HG03439 (cell line): ENCODE measurements around the gene UBTD1.
"Not testable (repeated sequence)": the region's sequence is repeated elsewhere in the genome, so short reads cannot be mapped to it uniquely, and the experiment has no call there.

Experiments used
- ATAC-seq: cut with Tn5 transposase; IDR thresholded peaks from one replicate; pipeline ENCODE4 v1.9.1; 2021; ENCODE audit warnings: mild to moderate bottlenecking, moderate library complexity; ENCODE audit not compliant: unreplicated experiment

UBTD1 gene

GRCh38 chr10:97534746-97535367 is 36.1 kb downstream of the UBTD1 start:
- ATAC-seq, result no peak

DNA sequence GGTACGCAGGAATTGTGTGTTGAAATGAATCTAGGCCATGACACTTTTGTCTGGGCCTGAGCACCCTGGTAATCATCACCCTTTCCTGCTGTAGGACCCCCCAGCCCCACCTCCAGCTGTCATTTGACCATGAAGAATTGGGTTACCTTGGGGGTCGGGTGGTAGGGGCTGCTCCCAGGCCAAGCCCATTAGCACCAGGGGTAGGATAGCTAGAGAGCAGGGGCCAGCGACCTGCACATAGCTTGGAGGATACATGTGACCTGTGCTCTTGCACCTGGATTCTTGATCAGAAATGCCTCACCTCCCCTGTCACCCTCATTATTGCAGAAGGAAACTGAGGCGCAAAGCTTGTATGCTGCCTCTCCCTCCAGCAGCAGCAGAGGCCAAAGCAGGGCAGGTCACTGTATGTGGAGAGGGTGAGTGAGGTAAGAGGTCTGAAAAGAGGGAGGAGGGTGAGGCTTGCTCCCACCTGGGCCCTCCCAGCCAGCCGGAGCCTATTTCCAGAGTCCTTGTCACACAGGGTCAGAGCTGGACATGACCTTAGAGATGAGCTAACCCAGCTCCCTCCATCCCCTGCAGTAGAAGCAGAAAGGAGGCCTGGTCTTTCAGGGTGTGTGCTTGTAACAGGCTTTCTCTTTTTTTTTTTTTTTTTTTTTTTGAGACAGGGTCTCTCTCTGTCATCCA is 38.6 kb downstream of the UBTD1 start:
- no peak for ATAC-seq

- no peak for ATAC-seq
These were observed 39.7 kb downstream of the UBTD1 start for GRCh38 chr10:97538411-97538810.

DNA sequence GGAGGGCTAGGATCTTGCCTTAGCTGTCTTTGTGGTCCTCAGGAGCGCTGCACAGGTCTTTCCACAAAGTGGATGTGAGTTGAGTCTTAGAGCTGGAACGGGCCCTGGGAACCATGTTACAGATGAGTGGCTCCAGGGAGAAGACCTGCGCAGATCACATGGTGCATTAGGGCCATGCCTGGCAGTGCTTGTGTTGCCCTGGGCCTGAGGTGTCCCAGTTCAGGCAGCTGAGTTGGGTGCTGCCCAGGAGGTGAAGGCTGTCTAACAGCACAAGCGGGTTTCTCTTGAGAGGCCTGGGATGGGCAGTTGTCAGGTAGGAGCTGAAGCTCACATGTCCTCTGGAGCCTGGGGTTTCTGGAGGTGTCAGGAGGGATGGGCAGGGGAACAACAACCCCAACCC is 40.1 kb downstream of the UBTD1 start:
- ATAC-seq, result no peak

- ATAC-seq, result no peak
These were observed 40.9 kb downstream of the UBTD1 start for GRCh38 chr10:97539523-97540200.

GRCh38 chr10:97540669-97541500 is 42.2 kb downstream of the UBTD1 start:
- no peak for ATAC-seq

GRCh38 chr10:97542169-97543024 is 43.7 kb downstream of the UBTD1 start:
- ATAC-seq, result no peak

DNA sequence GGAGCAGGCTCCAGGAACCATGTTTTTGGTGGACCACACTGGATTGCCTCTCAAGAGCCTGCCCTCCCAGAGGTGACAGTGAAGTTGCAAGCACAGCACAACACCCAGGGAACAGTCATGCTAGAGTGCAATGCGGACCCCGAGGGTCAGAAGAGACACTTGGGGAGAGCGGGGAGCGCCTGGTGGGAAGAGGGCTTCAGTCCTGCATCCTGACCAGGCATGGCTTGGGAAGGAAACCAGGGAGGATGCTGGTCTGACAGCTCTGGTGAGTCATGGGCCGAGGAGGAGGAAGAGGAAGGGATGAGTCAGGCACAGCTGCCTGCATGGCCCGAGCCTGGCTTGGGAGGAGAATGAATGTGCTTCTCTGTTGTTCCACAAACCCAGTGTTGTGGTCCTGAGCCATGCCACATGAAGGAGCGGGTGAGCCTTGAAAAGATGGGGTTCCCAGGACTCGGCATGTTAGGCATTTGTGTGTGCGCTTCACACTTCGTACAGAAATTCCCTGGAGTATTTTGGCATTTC is 44.4 kb downstream of the UBTD1 start:
- ATAC-seq, result no peak

DNA sequence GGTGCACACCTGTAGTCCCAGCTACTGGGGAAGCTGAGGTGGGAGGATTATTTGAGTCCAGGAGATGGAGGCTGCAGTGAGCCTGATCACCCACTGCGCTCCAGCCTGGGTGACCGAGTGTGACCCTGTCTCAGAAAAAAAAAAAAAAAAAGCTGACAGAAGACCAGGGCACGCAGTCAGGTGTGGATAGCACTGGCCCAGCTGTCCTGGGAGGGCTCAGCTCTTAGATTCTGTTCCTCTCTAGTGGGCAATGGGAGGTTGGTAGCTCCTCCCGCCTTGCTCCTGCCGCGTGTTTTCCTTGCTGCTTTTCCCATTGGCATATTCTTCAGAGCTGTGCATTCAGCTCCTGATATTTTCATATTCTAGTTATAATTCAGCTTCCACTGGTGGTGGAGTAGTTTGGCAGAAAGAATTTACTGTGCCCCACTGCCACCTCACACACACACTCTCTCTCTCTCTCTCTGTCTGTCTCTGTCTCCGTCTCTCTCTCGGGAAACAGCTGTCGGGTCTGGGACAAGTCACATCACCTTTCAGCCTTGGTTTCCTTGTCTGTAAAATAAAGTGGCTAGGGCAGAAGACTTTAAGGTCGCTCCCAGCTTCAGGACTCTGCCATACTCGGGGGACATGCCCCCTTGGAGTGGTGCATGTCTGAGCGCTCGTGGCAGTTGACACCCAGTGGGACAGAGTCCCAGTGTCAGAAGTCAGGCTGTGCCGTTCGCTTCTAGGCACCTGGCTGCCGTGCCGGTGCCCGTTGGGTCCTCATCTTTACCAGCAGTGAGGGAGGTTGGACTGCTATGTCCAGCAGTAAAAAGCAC is 47.9 kb downstream of the UBTD1 start:
- ATAC-seq, result no peak

GRCh38 chr10:97547271-97547600 is 48.5 kb downstream of the UBTD1 start:
- ATAC-seq, result no peak

GRCh38 chr10:97547962-97548361 is 49.2 kb downstream of the UBTD1 start:
- ATAC-seq, result no peak

DNA sequence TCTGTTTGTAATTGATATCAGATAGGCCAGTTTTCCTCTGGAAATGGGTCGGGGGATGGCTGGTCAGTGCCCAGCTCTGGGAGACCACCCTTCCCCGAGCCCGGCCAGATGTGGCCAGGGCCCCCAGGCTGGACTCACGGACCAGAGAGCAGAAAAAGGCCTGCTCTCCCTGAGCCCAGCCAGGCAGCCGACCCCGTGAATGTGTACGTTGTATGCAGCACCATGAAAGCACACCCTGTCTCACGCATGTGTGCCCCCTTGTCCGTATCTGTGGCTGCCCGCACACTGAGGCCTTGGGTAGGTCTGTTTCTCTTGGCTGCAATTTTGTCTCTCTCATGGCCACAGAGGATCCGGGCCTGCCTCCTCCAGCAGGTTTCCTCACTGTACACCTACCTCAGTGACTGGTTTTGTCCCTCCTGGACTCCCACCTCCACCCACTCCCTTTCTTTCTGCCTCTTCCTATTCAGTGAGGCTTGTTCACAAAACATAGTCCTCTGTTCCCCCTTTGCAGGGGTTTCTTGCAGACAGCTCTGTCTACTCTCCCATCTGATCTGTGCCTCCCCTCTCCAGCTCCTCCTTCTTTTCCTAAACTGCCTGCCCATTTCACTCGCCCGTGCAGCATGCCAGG is 50.2 kb downstream of the UBTD1 start:
- no peak for ATAC-seq

GRCh38 chr10:97549587-97550322 is 51.0 kb downstream of the UBTD1 start:
- ATAC-seq, result no peak

GRCh38 chr10:97550336-97551149 is 51.8 kb downstream of the UBTD1 start:
- no peak for ATAC-seq

- ATAC-seq, result no peak
These were observed 52.5 kb downstream of the UBTD1 start for GRCh38 chr10:97551271-97551670.

- no peak for ATAC-seq
These were observed 54.9 kb downstream of the UBTD1 start for GRCh38 chr10:97553575-97554031.

DNA sequence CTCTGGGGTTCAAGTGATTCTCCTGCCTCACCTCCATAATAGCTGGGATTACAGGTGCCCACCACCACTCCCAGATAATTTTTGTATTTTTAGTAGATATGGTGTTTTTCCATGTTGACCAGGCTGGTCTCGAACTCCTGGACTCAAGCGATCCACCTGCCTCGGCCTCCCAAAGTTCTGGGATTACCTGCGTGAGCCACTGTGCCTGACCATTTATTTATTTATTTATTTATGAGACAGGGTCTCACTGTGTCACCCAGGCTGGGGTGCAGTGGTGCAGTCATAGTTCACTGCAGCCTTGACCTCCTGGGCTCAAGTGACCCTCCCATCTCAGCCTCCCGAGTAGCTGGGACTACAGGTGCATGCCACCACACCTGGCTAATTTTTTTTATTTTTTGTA is 55.6 kb downstream of the UBTD1 start:
- ATAC-seq, result not testable (repeated sequence)
